KOPT-K1 (cell line): ENCODE data around the gene XAF1.

Experiments used
- H3K27ac ChIP-seq: fragments of 200-600 bp; sonication (generic); 2 replicates; pipeline ENCODE4 v1.5.1; 2016; ENCODE audit warnings: antibody characterized with exemption, mild to moderate bottlenecking, low read depth, low read length; ENCODE audit not compliant: poor library complexity, severe bottlenecking
- H3K36me3 ChIP-seq: fragments of 200-600 bp; sonication (generic); 2 replicates; pipeline ENCODE4 v1.5.1; 2017; ENCODE audit warnings: antibody characterized with exemption, mild to moderate bottlenecking, low read length, moderate library complexity; ENCODE audit not compliant: insufficient read depth
- H3K9me3 ChIP-seq: fragments of 200-600 bp; sonication (generic); 2 replicates; pipeline ENCODE4 v1.5.1; 2017; ENCODE audit warnings: antibody characterized with exemption, low read length, mild to moderate bottlenecking; ENCODE audit not compliant: insufficient read depth, poor library complexity, severe bottlenecking

The XAF1 gene, protein sequence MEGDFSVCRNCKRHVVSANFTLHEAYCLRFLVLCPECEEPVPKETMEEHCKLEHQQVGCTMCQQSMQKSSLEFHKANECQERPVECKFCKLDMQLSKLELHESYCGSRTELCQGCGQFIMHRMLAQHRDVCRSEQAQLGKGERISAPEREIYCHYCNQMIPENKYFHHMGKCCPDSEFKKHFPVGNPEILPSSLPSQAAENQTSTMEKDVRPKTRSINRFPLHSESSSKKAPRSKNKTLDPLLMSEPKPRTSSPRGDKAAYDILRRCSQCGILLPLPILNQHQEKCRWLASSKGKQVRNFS

DNA sequence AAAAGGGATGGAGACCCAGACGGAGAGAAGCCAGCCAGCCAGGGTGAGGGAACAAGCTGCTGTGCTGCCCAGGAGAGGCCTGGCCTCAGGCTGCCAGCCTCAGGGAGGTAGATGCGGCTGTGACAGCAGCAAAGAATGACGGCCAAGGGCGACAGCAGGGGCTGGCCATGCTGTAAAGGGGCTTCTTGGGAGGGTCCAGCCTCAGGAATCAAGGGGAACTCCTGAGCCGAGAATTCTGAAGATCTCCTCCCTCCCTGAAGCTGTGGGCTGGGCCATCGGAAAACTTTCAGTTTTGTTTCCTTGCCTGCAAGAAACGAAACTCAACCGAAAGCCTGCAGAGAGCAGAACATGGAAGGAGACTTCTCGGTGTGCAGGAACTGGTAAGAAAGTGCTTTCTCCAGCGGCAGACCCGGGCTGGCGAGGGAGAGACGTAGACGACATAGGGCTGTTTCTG lies at the start of gene XAF1:
Gene XAF1, plus strand, starts transcription at position 316 of the 454 bp plus-strand sequence. Its CDS starts 33 bp downstream, at position 349.
- H3K27ac ChIP-seq, result peak within 1 kb of the TSS; percentile 81

DNA sequence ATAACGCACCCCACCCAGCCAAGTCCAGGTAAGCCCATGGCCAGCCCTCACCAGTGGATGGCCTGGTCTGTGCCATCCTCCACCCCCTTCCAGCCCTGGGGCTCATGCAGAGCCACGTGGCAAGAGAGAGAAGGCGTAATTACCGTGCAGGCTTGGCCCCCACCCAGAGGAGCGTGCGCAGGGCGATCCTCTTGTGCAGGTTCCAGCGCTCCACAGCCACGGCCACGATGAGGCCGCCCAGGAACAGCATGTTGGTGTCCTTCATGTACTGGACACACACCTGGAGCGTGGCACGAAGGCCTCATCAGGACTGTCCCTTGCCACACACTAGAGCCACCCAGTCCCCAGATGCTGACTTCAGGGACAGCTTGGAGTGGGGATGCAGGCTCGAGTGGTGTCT lies 49.3 kb upstream of the XAF1 start:
- Histone ChIP-seq H3K27ac (no peak overlapping the region), H3K9me3 (no peaks in the 10 kb centered on the region), H3K36me3 (no peaks in the 10 kb centered on the region)

More for the DNA sequence above, at the start of gene XAF1:
- H3K36me3 ChIP-seq, result peaks cover 26% of the 10 kb centered on the region
- no peaks in the 10 kb centered on the region for H3K9me3 ChIP-seq

DNA sequence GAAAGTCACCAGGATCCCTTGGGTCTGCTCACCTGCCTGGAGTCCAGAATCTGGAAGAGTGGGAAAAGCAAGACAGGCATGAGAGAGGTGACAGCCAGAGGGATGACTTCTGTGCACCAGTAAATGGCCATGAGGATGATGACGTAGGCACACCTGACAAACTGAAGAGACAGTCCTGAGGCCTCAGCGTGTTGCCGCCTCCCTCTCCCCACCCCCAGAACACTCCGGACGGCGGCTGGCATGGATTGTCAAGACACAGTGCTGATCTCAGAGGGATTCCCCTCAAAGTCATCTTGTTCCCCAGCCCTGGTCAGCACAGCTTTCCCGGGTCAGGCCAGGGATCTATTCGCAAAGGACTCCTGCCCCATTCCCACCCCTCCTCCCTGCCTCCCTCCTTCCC lies 48.9 kb upstream of the XAF1 start:
- Histone ChIP-seq H3K9me3 (no peaks in the 10 kb centered on the region), H3K27ac (no peak overlapping the region), H3K36me3 (no peaks in the 10 kb centered on the region)

DNA sequence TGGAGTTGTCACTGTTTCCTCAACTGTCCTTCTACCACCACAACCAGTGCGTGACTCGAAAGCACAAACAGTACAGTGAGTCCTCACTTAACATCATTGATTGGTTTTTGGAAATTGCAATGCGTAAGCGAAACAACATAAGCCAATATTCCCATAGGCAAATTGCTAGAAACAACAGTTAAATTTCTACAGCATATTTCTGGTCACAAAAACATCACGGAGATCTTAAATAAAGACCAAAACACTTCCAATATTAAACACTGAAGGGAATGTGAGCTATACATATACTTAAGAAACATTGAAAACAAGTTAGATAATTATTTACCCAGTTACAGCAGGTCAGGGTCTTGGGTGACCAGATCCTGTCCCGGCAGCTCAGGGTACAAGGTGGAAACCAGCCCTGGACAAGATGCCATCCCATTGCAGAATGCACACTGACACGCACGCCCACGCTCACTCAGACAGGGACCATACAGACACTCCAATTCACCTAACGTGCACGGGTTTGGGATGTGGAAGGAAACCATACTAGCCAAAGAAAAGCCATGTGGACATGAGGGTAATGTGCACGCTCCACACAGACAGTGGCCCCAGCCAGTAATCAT lies 47.4 kb upstream of the XAF1 start:
- H3K27ac ChIP-seq, result no peak overlapping the region
- H3K36me3 ChIP-seq, result no peaks in the 10 kb centered on the region
- no peaks in the 10 kb centered on the region for H3K9me3 ChIP-seq

DNA sequence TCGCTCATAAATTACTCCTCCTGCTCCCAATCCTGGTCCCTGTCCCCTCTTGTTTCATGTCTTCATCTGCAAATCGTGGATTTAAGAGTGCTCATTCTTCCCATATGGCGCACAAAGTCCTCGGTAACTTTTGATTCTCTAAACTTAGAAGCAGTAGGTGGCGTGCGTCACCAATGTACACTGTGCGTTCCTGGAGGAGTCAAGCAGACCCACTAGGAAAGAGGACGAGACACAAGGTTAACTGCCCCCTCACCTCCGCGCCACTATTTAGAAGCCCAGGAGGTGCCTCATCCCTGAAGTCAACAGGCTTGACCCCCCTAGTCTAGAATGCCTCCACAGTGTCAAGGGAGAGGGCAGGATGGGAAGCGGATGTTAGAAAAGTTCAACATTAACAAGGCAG lies 45.5 kb upstream of the XAF1 start:
- Histone ChIP-seq H3K36me3 (no peaks in the 10 kb centered on the region), H3K27ac (no peak overlapping the region), H3K9me3 (no peaks in the 10 kb centered on the region)

DNA sequence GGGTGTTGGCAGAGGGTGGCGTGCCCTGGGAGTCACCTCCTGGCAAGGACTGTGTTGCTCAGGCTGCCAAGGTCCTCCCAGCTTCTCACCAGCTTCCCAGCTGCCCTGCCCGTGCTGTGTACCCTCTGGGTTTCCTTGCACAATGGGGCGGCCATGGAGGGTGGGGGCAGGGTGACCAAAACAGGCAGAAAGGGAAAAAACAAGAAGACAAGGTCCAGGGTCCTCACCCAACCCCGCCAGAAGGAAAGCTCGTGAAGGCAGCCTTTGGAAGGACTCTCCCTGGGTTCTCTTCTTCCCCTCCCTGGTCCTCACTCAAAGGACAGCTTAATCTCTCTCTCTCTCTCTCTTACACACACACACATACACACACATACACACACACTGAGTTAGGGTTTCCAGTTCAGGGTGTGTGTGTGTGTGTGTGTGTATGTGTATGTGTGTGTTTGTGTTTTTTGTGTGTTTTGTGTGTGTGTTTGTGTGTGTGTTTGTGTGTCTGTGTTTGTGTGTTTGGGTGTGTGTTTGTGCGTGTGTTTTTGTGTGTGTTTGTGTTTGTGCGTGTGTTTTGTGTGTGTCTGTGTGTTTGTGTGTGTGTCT lies 44.7 kb upstream of the XAF1 start:
- no peaks in the 10 kb centered on the region for H3K36me3 ChIP-seq
- H3K27ac ChIP-seq, result no peak overlapping the region
- no peaks in the 10 kb centered on the region for H3K9me3 ChIP-seq

DNA sequence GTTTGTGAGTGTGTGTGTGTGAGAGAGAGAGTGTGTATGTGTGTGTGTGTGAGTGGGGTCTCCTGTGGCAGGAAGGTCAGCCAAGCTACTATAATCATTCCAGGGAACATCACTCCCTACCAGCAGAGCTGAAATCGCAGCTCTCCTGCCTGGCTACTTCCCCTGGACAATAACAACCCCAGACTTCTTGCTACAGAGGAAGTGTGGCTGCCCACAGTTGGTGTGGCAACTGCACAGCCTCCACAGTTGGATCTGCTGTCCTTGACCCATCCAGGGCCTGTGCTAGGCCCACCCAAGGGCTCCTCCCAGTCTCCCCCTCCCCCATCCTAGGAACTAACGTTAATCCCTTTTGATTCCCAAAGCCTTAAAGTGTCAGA lies 44.2 kb upstream of the XAF1 start:
- no peak overlapping the region for H3K27ac ChIP-seq
- no peaks in the 10 kb centered on the region for H3K9me3 ChIP-seq
- H3K36me3 ChIP-seq, result no peaks in the 10 kb centered on the region

DNA sequence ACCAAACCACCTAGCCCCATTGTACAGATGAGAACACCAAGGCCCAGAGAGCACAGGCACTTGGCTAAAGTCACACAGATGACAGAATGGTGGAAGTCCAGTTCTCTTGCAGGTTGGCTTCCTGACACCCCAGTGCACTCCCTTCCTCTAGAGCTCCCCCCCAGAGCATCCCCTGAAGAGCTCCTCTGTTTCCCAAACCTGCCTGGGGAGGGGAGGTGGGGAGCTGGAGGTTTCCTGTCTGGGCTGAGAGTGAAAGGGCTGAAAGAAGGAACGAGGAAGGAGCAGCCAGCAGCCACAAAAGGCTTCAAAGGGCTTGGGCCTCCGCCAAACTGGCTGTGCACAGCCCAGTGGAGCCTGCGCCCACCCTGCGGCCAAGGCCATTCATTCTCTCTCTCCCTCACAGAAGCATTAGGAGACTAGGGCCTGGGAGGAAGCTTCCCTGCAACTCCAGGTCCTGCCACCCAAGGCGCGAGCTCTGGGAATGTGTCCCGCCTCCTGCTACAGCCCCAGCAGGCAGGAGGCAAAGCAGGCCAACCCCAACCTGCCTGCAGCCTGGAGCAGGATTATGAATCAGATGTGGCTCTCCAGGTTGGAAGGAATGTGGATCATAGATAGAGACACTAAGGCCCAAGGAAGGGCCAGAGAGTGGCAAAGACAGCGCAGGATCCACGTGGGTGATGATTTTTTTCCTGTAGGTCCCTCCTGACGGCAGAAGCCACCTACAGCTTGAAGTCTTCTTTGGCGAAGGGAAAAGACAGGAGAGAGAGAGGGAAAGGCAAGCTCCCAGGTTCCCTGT lies 43.6 kb upstream of the XAF1 start:
- H3K36me3 ChIP-seq, result no peaks in the 10 kb centered on the region
- no peak overlapping the region for H3K27ac ChIP-seq
- H3K9me3 ChIP-seq, result no peaks in the 10 kb centered on the region

DNA sequence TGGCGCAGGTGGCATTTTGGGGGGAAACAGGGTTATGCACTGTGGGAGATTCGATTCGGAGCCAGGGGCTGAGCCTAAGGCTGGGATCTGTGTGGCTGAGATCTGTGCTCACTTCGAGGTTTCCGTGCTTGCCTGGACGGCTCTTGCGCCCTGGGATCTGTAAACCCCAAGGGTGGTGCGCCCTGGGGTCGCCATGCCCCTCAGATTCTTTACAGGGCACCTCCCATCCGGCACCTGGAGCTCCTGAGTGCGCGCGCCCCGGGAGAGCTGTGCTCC lies 43.1 kb upstream of the XAF1 start:
- Histone ChIP-seq H3K36me3 (no peaks in the 10 kb centered on the region), H3K27ac (no peak overlapping the region), H3K9me3 (no peaks in the 10 kb centered on the region)

DNA sequence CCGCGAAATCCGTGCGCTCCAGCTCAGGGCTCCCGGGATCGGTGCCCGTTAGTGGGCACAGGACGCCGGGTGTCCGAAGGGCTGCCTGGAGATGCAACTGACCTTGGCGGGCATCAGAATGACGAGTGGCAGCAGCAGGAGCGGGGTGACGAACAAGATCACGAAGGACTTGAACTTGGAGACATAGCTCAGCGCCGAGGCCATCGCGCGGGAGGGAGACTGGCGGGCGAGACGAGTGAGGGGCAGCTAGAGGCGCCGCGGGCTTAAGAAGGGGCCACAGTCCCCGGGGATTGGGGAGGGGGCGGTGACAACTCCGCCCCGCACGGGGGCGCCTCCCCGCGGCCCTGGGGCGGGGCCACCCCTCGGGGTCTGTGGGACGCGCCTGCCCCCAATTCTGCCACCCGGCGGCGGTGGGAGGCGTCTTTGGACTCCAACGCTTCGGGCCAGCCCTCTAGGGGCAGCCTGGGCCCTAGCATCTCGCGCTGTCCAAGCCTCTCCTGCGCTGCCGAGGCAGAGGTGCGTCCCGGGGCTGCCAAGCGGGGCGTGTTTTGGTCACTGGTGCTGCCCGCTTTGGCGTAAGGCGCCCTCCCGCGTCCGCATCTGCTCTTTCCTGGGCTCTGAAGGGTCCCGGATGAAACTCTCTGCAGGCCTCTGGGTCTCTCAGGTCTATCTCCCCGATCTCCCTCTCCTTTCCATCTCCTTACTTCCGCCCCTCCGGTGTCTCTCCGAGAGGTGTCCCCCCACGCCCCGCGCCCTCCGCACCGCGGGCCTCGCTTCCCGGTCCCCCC lies 42.5 kb upstream of the XAF1 start, which contains the start of gene SLC13A5:
Gene SLC13A5, minus strand, starts transcription at position 240 of the 788 bp plus-strand sequence. Its CDS starts 36 bp downstream, at position 204.
- H3K27ac ChIP-seq, result no peak within 1 kb of the TSS
- no peaks in the 10 kb centered on the region for H3K9me3 ChIP-seq
- H3K36me3 ChIP-seq, result no peaks in the 10 kb centered on the region

DNA sequence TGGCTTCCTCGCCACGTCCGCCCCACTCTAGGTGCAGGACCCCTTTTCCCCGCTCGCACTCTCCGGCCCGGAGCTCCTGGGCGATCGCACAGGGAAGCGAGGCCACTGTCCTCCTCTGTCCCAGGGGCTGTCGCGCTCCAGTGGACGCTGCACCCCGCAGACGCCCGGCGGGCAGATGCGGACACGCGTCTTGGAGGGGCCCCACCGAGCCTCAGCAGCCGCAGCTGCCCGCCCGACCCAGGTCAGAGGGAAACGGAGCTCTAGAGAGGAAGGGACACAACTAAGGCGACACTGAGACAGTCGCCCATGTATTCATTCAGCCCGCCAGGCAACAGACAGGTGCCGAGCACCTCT lies 42.0 kb upstream of the XAF1 start:
- Histone ChIP-seq H3K27ac (no peak overlapping the region), H3K36me3 (no peaks in the 10 kb centered on the region), H3K9me3 (no peaks in the 10 kb centered on the region)

DNA sequence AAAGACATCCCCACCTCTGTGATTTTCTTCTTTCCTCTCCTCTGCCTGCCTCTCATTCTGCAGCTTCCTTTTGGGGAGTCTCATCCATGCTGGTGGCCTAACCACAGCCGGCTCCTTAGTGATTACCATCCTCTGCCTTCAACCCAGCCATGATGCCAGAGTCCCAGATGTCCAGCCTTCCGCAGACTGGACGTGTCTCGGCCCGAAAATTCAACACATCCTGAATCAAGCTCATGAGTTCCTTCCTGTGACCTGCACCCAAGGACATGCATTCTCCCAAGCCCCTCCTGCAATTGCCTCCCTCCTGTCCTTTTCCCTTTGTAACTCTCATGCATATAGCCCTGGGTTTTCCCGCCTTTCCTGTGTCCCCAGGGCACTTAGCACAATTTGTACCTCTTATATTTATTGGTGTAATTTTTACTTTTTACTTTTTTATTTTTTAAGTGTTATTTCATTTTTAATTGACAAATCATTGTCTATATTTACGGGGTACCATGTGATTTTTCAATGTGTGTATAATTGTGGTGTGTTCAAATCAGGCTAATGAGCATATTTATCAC lies 41.5 kb upstream of the XAF1 start:
- Histone ChIP-seq H3K9me3 (no peaks in the 10 kb centered on the region), H3K27ac (no peak overlapping the region), H3K36me3 (no peaks in the 10 kb centered on the region)

DNA sequence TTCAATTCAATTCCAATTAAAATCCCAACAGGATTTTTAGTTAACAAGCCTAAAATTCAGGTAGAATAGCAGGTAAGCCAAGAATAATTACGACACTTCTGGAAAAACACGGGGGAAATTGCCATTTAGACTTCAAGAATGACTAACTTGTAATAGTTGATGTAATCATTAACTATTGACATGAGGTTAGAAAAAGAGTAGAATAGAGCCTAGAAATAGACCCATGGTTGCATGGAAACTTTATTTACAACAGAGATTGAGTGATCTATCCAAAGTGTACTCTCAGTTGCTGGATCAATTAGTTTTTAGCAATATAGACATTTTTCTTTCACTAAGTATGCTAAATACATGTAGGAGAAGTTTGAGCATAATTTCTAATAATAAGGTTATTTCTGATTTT lies 39.1 kb upstream of the XAF1 start:
- Histone ChIP-seq H3K9me3 (no peaks in the 10 kb centered on the region), H3K36me3 (no peaks in the 10 kb centered on the region), H3K27ac (no peak overlapping the region)

DNA sequence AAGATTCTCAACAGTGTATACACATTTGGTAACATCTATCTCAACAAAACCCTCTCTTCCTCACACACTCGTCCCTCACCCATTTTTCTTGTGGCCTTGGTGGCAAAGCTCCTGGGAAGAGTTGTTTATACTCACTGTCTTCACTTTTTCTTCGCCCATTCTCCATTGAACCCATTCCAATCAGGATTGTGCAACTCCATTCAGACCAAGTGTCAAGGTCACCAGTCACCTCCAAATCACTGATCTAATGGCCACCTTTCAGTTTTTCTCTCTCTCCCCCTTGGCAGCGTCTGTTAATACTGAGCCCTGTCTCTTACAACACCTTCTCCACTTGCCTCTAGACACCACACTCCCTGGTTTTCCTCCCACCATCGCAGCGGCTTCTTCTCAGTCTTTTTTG lies 34.1 kb upstream of the XAF1 start:
- no peaks in the 10 kb centered on the region for H3K36me3 ChIP-seq
- H3K27ac ChIP-seq, result no peak overlapping the region
- peaks cover 3% of the 10 kb centered on the region for H3K9me3 ChIP-seq
